ENCODE measurements around the gene SLC45A2.
"Not testable (repeated sequence)": the region's sequence is repeated elsewhere in the genome, so short reads cannot be mapped to it uniquely, and the experiment has no call there.

Gene SLC45A2

GRCh38 chr5:33969572-33970452 lies 14.7 kb downstream of the SLC45A2 start:
- no peak for DNase-seq (ENCODE audit: low read depth in 1 of 2, low spot score in 1 of 2)

DNA sequence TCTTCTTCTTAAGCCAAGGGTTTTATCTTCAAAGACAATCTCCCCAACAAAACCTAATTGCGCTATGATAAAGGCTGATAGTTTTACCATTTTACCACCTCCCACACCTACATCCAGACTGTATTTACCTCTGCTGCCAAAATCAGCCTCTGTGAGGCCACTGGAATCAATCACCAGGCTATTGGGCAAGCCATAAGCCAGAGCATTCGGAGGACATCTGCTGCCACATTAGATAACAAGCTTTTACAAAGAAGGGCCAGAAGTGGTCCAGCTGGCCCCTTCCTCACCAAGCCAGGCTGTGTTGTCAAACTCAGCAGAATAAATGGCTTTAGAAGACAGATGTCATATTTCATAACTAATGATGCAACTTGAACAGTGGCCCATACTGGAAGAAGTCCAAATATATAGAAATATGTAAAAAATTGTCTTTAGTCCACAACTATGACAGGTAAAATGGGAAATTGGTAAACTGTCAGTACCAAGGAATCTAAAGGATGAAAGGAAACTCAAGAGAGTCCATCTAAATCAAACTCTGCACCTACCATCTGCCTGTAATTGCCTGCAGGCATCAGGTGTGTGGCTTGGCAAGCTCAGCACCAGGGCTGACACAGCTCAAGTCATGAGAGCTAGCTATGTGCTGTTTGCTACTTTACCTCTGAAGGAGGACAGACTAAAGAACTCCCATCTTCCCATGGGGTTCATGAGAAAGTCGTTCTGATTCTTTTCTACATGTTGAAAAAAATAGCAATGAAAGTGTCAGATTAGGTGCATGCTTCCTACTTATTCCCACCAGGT lies 16.1 kb downstream of the SLC45A2 start:
- DNase-seq (ENCODE audit: low read depth in 1 of 2, low spot score in 1 of 2): no peak

DNA sequence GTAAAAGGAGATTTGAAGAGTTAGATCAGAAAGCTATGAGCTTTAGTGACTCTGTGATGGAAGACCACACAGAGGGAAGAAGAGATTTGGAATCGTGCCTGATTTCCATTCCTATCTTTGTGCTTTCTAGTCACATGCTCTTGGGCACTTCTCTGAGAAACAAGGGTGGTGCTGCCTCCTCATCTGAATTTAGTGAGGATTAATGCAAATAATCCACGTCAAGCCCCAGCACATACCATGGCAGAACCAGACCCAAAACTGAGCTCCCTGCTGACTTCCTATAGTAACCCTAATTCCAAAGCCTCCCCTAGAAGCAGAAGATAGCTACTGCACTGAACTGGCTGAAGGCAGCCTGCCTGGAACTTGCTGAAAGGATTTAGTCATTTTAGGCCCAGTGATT lies 17.7 kb downstream of the SLC45A2 start:
- DNase-seq (ENCODE audit: low read depth in 1 of 2, low spot score in 1 of 2): no peak

DNA sequence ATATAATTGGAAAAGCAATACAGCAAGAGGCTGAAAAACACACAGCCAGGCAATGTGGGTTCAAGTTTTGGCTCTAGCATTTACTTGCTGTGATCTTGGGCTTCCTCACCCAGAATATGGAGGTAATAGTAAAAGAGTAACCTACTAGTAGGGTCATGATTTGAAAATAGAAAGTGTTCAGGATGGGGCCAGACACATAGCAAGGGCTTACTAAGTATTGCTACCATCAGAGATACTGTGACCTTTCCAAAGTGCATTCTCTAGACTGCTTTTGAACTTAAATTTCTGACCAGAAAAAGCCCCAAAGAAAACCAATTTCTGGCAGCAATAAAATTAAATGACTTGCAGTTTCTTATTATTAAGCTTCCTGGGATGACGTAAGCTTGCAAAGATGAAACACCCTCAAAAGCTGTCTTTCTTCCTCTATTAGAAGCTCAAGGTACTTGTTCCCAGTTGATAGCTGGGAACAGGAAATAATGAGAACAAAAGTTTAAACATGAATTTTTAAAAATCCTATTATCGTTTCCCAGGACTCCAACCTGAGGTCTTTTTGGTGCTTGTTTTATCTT lies 20.3 kb downstream of the SLC45A2 start:
- no peak for DNase-seq (ENCODE audit: low read depth in 1 of 2, low spot score in 1 of 2)

GRCh38 chr5:33958176-33958575 lies 26.3 kb downstream of the SLC45A2 start:
- DNase-seq (ENCODE audit: low read depth in 1 of 2, low spot score in 1 of 2): no peak

DNA sequence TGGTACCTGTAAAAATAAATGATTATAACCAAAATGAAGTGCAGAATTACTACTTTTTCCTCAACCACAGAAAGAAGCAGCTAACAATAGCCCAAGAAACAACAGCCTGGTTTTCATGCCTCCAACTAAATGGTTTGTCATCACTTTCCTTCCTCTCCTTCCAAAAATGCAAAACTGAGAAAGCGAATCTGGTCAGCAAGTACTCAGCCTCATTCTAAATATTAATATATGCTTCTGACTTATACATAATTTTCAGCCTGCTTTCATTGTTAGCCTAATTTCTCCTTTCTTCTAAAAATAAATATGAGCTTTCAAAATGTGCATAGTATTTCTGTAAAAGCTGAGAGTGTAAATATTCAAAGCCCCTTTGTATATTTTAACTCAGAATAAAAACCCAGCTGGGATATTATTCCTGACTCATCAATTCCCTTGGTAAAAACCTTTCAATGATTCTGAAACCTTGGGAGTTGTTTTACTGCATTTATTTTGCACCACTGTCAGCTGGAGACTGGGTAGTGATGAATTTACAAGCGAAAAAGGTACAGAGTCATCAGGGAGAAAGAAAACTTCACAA lies 26.8 kb downstream of the SLC45A2 start:
- DNase-seq (ENCODE audit: low read depth in 1 of 2, low spot score in 1 of 2): no peak

DNA sequence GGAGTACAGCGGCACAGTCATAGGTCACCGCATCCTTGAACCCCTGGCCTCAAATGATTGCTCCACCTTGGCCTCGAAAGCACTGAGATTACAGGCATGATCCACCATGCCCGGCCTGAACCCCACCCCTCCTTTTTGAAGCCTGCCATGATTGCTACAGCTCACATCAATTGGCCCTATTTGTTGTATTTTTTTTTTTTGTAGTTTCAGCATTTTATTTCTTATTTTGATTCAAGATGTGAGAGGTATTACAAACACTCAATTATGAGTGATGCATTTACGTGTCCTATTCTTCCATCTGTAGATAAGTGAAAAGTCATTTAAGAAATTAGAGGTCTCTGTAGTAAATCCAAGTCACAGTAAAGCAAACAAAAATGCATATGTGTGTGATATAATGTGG lies 32.3 kb downstream of the SLC45A2 start:
- DNase-seq (ENCODE audit: low read depth in 1 of 2, low spot score in 1 of 2): not testable (repeated sequence)

DNA sequence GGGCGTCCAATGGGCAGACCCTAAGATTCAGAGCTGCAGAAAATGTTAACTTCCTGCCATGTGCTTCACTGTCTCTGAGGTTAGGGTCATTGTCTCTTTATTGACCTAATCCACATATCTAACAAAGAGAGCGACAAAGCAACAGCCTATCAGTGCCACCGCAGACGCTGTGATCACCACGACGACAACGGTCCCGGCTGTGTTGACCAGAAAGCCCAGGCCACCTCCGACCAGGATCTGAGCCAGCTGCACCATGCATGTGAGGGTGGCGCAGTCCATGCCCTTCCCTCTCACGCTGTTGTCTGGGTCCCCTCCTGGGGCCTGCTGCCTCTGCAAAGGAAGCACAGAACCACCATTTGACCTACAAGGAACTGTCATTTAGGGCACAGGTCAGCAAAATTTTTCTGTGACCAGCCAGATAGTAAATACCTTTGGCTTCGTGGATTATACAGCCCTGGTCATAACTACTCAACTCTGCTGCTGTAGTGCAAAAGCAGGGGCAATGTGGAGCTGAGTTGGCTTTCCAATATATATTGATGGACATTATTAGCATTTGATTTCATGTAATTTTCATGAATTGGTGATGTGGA lies 39.9 kb downstream of the SLC45A2 start:
- DNase-seq (ENCODE audit: low read depth in 1 of 2, low spot score in 1 of 2): no peak

DNA sequence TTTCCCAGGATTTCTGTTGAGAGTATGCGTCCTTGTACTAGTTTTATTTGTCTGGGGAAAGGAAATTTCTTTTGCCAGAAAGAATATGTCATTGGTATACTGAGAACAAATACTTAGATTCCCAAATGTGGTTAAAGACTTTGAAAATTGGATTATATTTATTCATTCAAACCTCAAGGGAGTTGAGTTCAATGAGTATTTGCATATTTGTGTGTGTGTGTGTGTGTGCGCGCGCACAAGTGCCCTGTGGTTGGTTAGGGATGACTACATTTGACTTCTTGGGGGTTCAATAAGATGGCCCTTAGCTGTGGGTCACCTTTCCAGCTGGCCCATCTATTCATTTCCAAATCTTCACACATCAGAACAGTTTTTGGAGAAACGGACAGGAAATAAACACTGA lies 43.4 kb downstream of the SLC45A2 start:
- DNase-seq (ENCODE audit: low read depth in 1 of 2, low spot score in 1 of 2): no peak

DNA sequence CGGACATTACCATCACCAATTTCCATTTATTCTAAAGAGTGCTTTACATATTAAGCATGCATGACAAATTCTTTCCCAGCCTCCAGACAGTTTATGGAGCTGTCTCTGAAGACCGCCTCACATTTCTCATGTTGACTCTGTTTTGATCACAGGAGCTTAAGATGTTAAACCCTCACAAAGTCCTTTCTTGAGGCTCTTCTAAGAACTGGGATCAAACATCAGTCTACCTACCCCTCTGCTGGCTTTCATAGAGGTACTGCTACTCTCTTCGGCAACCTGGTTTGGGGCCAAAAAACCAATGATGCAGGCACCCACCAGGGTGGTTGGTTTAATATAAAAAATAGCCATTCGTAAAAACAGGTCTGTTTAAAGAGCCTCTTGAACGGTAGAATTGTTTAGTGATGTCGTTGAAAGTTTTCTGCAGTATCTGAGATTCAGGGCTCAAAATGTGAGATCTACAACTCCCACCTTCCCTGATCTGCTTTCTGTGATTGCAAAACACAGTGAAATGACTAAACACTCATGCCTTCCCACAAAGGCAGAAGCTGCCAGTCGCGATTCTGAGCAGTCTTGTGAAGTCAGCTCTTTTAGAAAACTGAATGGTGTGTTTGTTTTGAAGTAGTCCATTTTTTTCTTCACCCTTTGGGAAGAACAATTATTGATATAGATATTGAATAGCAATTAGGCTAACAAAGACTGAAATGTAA lies 44.8 kb downstream of the SLC45A2 start:
- no peak for DNase-seq (ENCODE audit: low read depth in 1 of 2, low spot score in 1 of 2)

DNA sequence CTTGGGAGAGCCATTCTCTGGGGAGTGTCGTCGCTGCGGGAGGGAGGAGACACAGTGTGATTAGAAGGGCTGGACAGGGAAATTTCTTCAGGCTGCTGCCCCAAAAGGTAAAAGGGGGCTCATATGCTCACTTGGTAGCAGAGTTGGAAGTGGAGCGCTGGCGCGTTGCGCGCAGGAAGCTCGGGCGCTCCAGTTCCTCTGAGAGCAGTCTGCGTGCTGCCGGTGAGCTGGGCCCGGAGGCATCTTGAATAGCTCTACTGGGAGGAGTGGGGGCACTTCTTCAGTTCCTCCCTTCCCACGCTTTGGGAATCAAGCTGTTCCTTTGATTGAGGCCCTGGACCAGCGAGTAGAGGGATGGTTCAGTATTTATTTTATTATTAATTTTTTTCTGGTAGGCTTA lies 45.6 kb downstream of the SLC45A2 start:
- DNase-seq (ENCODE audit: low read depth in 1 of 2, low spot score in 1 of 2): no peak

DNA sequence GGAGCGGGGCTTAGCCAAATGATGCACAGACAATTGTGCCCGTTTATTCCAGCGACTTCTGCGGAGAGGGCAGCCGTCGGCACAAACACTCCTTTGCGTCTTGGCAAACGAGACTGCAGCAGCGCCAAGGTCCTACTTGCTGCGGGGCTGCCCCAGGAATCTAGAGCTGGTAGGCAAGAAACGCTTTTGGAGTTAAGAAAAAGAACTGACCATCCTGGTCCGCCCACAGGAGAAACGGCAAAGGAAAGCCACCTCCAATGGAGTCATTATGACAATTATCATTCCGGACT lies 46.0 kb downstream of the SLC45A2 start:
- no peak for DNase-seq (ENCODE audit: low read depth in 1 of 2, low spot score in 1 of 2)

- no peak for DNase-seq (ENCODE audit: low read depth in 1 of 2, low spot score in 1 of 2)
These were observed 46.6 kb downstream of the SLC45A2 start for GRCh38 chr5:33937707-33938506.

- no peak for DNase-seq (ENCODE audit: low read depth in 1 of 2, low spot score in 1 of 2)
These were observed 47.3 kb downstream of the SLC45A2 start for GRCh38 chr5:33937017-33937706.

- no peak for DNase-seq (ENCODE audit: low read depth in 1 of 2, low spot score in 1 of 2)
These were observed 48.0 kb downstream of the SLC45A2 start, which contains the start of gene RXFP3 for GRCh38 chr5:33936381-33937016. RXFP3 (plus strand) TSS chr5:33936386; CDS start chr5:33936741, 355 bp downstream.

- DNase-seq (ENCODE audit: low read depth in 1 of 2, low spot score in 1 of 2): no peak
These were observed 48.5 kb downstream of the SLC45A2 start for GRCh38 chr5:33936004-33936380.

DNA sequence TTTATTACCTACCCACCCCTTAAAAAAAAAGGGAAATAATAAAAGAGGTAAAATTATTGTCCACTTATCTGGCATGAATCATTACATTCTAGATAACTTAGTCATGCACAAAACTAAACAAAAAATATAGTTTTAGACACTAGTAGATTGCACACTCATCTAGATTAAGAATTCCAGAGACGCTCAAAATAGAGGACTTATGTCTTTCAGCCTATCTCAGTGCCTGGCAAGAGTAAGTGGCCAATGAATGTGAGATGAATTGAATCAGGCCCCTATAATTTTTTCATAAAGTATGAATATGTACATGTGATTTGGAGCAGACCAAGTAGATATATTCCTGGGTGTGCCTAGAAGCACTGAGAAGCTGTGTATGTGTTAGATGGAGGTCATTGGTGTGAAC lies 50.3 kb downstream of the SLC45A2 start:
- no peak for DNase-seq (ENCODE audit: low read depth in 1 of 2, low spot score in 1 of 2)

DNA sequence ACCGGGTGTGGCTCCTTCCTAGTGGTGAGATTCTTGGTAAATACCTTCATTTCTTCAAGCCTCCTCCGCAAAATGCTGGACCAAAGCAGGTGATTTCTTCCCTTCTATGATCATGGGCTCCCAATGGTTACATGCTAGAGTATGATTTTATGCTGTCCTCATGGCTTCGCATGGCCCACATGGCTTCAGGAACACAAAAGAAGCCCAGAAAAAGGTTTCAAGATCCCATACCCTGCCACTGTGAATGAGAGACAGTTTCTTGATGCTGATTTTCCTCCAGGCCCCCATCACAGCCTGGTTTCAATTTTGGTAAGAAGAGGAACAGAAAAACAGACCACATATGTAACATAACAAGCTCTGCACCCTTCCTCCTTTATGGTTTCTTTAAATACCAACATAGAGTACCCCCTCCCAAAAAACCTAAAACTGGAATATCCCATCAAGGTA lies 50.7 kb downstream of the SLC45A2 start:
- no peak for DNase-seq (ENCODE audit: low read depth in 1 of 2, low spot score in 1 of 2)

GRCh38 chr5:33931136-33931535 lies 53.4 kb downstream of the SLC45A2 start:
- DNase-seq (ENCODE audit: low read depth in 1 of 2, low spot score in 1 of 2): no peak

Measured in activated T-helper 1 cell treated with anti-CD3 and anti-CD28 coated beads, Interleukin-2, amount 50 U/mL, for 16 hours (primary cell).